OCI-LY7 (cell line): ENCODE measurements around the gene DUSP19.

Experiments used
- EZH2phosphoT487 ChIP-seq: fragments of 200-600 bp; sonication (generic); IDR thresholded peaks from 2 replicates; pipeline ENCODE4 v1.6.1; 2018; ENCODE audit warnings: low read depth, borderline replicate concordance, mild to moderate bottlenecking, mixed run types, antibody characterized with exemption, low read length, moderate library complexity, mixed read lengths
- TF ChIP-seq, protein P1 (sequence below): fragments of 200-600 bp; sonication (generic); conservative IDR thresholded peaks from 2 replicates; pipeline ENCODE4 v1.5.1; 2014; ENCODE audit warnings: mild to moderate bottlenecking, antibody characterized with exemption, low read length, moderate library complexity, mixed read lengths

DNA sequence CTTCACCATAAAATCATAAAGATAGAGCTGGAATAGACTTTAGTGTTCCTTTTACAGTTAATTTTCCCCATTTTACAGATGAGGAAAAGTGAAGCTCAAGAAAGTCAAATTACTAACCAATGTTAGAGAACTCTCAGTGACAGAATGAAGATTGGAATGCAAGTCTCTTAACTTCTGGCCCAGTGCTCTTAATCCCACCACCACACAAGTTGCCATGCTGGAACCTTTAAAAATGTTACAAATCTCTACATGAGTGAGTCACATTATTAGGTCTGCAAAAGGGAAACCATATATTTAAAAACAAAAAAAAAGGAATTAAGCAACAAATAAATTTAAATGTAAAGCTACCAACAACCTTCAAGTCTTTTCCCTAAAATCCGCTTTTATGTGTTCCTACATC lies 43.7 kb upstream of the DUSP19 start:
- TF ChIP-seq, protein P1, sequence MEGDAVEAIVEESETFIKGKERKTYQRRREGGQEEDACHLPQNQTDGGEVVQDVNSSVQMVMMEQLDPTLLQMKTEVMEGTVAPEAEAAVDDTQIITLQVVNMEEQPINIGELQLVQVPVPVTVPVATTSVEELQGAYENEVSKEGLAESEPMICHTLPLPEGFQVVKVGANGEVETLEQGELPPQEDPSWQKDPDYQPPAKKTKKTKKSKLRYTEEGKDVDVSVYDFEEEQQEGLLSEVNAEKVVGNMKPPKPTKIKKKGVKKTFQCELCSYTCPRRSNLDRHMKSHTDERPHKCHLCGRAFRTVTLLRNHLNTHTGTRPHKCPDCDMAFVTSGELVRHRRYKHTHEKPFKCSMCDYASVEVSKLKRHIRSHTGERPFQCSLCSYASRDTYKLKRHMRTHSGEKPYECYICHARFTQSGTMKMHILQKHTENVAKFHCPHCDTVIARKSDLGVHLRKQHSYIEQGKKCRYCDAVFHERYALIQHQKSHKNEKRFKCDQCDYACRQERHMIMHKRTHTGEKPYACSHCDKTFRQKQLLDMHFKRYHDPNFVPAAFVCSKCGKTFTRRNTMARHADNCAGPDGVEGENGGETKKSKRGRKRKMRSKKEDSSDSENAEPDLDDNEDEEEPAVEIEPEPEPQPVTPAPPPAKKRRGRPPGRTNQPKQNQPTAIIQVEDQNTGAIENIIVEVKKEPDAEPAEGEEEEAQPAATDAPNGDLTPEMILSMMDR = no peak
- TF ChIP-seq EZH2phosphoT487 = no peak
